Peyer's patch (tissue), 4 donors: ENCODE data around the gene AFTPH. TPM values are rescaled to one million over a fixed set of nuclear protein-coding genes. Genes with fewer than 3 reads are reported as not detected.

ENCODE experiments used
- DNase-seq, 3 donors: peaks; one replicate each; pipeline ENCODE4 v3.0.0-alpha.2; 2017 to 2019
- H3K27ac ChIP-seq, 4 donors: fragments of 200-600 bp; sonication (generic); one replicate each; pipeline ENCODE4 v1.5.1; 2016 to 2019
- H3K27me3 ChIP-seq, 2 donors: fragments of 200-600 bp; sonication (generic); one replicate each; pipeline ENCODE4 v1.5.1; 2019
- H3K36me3 ChIP-seq, 3 donors: fragments of 200-600 bp; sonication (generic); one replicate each; pipeline ENCODE4 v1.5.1; 2016 to 2019
- H3K4me1 ChIP-seq, 4 donors: fragments of 200-600 bp; sonication (generic); one replicate each; pipeline ENCODE4 v1.5.1; 2016 to 2019
- H3K4me3 ChIP-seq, 4 donors: fragments of 200-600 bp; sonication (generic); 1 replicate in 3 of 4; 2 replicates in 1 of 4; pipeline ENCODE4 v1.5.1; 2016 to 2019; ENCODE audit warnings: mild to moderate bottlenecking in 1 of 4
- H3K9me3 ChIP-seq, 4 donors: fragments of 200-600 bp; sonication (generic); one replicate each; pipeline ENCODE4 v1.5.1; 2016 to 2019; ENCODE audit warnings: mild to moderate bottlenecking in 1 of 4
- POLR2A ChIP-seq, 2 donors: fragments of 450-650 bp; IDR thresholded peaks; one replicate each; pipeline ENCODE4 v1.5.1; 2017; ENCODE audit warnings: antibody characterized with exemption in 2 of 2, mild to moderate bottlenecking in 2 of 2, moderate library complexity in 2 of 2
- total RNA-seq, 4 donors: library from RNA; depleted of rRNA; stranded (reverse); fragments of >200 nt; gene quantifications; one replicate each; pipeline ENCODE4 v1.1.0, GENCODE V29; 2016
- TF ChIP-seq, protein P1 (sequence below), 6 experiments: fragments of 450-650 bp in 4 of 6; fragments of 200-600 bp in 2 of 6; sonication (generic) in 1 of 6; IDR thresholded peaks; one replicate each; pipeline ENCODE4 v1.5.1; 2017 to 2019; ENCODE audit warnings: antibody characterized with exemption in 6 of 6, mild to moderate bottlenecking in 3 of 6, moderate library complexity in 1 of 6

AFTPH gene
- total RNA-seq, 4 donors from 2014 or later: 41.7 to 79.0 (median 69.3) TPM

DNA sequence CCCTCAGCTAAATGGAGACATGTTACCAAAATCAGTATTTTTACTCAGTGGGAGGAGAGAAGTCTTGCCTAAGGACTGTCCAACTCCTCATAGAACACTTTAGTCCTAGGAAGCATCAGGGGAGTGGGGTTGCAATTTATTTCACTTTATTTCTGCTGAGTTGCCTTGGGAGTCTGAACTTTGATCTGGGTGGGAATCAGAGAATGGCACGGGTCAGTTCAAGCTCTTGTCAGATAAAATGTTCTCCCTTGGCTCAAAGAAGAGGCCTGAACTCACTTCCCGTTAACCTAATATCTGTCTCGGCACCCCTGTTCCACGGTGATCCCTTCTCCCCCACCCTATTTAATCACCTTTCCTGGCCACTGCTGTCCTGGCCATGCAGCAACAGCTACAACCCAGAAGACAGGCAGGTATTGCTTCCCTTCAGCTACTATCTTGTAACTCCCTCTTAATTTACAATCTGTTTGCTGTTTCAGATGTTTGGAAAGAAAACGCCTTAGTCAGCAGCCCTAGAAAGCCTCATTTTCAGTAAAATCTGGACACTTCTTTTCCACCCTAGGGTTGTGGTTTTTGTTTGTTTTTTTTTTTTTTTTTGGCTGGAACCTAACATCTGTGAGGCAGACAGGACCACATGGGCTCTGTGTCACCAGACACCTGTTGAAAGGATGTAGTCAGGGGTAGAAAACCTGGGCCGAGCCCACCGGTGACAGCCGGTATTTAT, 77.1 kb downstream of the AFTPH start:
- Histone ChIP-seq H3K27me3 (no peaks in the 10 kb centered on the region), H3K4me3 (no peak overlapping the region), H3K9me3 (no peaks in the 10 kb centered on the region), H3K27ac (peak overlapping the region in 2 of 4 donors; percentile 31 to 65), H3K36me3 (no peaks in the 10 kb centered on the region), H3K4me1 (peaks cover 0 to 28% (median 2%) of the 10 kb centered on the region in 4 donors)
- peak in 1 of 3 donors; percentile 62 for DNase-seq
- TF ChIP-seq, protein P1, sequence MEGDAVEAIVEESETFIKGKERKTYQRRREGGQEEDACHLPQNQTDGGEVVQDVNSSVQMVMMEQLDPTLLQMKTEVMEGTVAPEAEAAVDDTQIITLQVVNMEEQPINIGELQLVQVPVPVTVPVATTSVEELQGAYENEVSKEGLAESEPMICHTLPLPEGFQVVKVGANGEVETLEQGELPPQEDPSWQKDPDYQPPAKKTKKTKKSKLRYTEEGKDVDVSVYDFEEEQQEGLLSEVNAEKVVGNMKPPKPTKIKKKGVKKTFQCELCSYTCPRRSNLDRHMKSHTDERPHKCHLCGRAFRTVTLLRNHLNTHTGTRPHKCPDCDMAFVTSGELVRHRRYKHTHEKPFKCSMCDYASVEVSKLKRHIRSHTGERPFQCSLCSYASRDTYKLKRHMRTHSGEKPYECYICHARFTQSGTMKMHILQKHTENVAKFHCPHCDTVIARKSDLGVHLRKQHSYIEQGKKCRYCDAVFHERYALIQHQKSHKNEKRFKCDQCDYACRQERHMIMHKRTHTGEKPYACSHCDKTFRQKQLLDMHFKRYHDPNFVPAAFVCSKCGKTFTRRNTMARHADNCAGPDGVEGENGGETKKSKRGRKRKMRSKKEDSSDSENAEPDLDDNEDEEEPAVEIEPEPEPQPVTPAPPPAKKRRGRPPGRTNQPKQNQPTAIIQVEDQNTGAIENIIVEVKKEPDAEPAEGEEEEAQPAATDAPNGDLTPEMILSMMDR (IDR thresholded peaks at IDR 0.05): no peak
- TF ChIP-seq POLR2A (IDR thresholded peaks at IDR 0.05): no peak

DNA sequence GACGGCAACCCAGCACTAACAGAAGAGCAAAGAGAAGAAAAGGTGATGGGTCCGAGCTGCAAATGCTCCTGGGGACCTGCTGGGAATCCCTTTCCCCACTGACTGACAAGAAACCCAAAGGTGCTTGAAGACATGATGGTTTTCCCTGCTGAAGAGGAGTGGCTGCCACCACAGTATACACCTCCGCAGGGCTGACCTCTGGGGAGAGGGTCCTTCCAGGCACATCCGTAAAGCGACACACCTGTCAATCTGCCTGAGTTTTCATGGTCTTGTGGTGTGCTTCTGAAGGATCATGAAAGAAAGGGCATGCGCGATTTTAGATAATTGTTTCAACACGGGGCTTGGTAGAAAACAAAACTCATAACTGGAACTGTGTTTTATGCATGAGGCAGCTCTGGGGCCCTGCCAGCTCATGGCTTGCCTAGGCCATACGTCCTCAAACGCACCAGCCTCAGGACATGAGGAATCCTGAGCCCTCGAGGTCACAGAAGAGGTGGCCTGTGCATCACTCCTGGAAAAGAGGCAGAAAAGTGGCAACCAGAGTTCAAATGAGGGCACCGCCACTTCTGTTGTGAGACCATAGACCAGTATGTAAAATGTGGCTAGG, 77.8 kb downstream of the AFTPH start:
- no peak overlapping the region for H3K27ac ChIP-seq
- H3K4me1 ChIP-seq: peaks cover 0 to 33% (median 2%) of the 10 kb centered on the region in 4 donors

DNA sequence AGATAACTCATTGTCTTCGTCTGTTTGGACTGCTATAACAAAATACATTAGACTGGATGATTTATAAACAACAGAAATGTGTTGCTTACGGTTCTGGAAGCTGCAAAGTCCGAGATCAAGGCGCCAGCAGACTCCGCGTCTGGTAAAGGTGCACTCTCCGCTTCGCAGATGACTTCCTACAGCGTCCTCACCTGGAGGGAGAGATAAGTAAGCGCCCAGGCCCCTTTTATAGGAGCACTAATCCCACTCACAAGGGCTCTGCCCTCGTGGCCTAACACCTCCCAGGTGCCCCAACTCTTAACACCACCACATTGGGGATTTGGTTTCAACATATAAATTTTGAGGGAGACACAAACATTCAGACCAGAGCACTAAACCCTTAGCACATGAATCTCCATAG, 78.3 kb downstream of the AFTPH start:
- Histone ChIP-seq H3K9me3 (no peaks in the 10 kb centered on the region), H3K27me3 (no peaks in the 10 kb centered on the region), H3K4me3 (no peak overlapping the region), H3K27ac (no peak overlapping the region), H3K4me1 (peaks cover 0 to 38% (median 3%) of the 10 kb centered on the region in 4 donors), H3K36me3 (no peaks in the 10 kb centered on the region)
- no peak for DNase-seq
- TF ChIP-seq, protein P1 (IDR thresholded peaks at IDR 0.05): no peak
- no peak for TF ChIP-seq POLR2A (IDR thresholded peaks at IDR 0.05)

More for the DNA sequence above, 77.8 kb downstream of the AFTPH start:
- no peaks in the 10 kb centered on the region for H3K27me3 ChIP-seq
- TF ChIP-seq, protein P1 (IDR thresholded peaks at IDR 0.05): no peak
- no peak for TF ChIP-seq POLR2A (IDR thresholded peaks at IDR 0.05)
- no peaks in the 10 kb centered on the region for H3K36me3 ChIP-seq
- DNase-seq: no peak
- H3K9me3 ChIP-seq: no peaks in the 10 kb centered on the region
- no peak overlapping the region for H3K4me3 ChIP-seq

DNA sequence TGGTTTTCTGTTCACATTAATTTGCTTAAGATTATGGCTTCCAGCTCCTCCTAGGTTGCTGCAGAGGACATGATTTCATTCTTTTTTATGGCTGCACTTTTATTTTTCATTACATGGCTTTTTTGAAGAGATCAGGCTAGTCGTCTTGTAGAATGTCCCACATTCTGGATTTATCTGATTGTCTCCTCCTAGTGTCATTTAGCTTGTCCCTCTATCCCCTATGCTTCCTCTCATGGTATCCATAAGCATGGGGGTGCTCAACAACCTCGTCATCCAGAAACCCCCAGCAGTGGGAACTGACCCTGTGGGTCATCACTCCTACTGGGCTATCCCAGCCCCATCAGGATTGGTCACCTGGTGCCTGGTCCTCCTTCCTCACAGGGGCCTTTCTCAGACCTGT, 80.0 kb downstream of the AFTPH start:
- no peak for DNase-seq
- Histone ChIP-seq H3K27me3 (no peaks in the 10 kb centered on the region), H3K4me1 (peaks cover 0 to 50% (median 5%) of the 10 kb centered on the region in 4 donors), H3K9me3 (no peaks in the 10 kb centered on the region), H3K4me3 (no peak overlapping the region), H3K36me3 (no peaks in the 10 kb centered on the region), H3K27ac (no peak overlapping the region)
- TF ChIP-seq, protein P1 (IDR thresholded peaks at IDR 0.05): no peak
- no peak for TF ChIP-seq POLR2A (IDR thresholded peaks at IDR 0.05)

DNA sequence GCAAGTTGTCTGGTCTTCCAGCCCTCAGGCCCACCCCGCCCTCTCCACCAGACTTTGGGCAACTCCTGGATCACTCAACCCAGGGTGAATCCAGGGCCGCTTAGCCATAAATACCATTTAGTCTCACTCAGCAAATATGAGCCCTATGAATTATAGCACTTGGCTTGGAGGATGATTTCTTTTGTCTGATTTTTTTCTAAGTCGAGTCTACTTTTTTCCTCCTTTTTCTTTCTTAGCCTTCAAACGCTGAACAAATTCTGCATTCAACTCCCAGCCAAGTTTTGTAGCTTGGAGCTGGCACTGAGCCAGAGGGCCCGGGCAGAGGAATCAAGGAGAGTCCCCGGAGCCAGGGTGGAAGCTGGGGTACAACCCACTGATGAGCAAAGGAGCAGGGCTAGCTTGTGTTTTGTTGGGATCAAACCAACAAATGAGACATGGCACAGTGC, 80.9 kb downstream of the AFTPH start:
- DNase-seq: peak in 1 of 3 donors; percentile 54
- TF ChIP-seq, protein P1 (IDR thresholded peaks at IDR 0.05): no peak
- TF ChIP-seq POLR2A (IDR thresholded peaks at IDR 0.05): no peak
- H3K4me3 ChIP-seq: no peak overlapping the region
- no peaks in the 10 kb centered on the region for H3K27me3 ChIP-seq
- peaks cover 0 to 47% (median 5%) of the 10 kb centered on the region in 4 donors for H3K4me1 ChIP-seq
- H3K9me3 ChIP-seq: no peaks in the 10 kb centered on the region
- H3K27ac ChIP-seq: no peak overlapping the region
- no peaks in the 10 kb centered on the region for H3K36me3 ChIP-seq
